PC-3 (cell line): Measurements from ENCODE around the gene MED7.

Experiments
- EZH2 ChIP-seq: fragments of 300-600 bp; sonication (generic); IDR thresholded peaks from one replicate; pipeline ENCODE4 v1.6.1; 2017; ENCODE audit warnings: antibody characterized with exemption, mild to moderate bottlenecking, low read length; ENCODE audit not compliant: unreplicated experiment
- TF ChIP-seq, protein P1 (sequence below): fragments of 300-600 bp; sonication (generic); conservative IDR thresholded peaks from 2 replicates; pipeline ENCODE4 v1.5.1; 2017; ENCODE audit warnings: antibody characterized with exemption, low read depth, mild to moderate bottlenecking, low read length

- TF ChIP-seq, protein P1, sequence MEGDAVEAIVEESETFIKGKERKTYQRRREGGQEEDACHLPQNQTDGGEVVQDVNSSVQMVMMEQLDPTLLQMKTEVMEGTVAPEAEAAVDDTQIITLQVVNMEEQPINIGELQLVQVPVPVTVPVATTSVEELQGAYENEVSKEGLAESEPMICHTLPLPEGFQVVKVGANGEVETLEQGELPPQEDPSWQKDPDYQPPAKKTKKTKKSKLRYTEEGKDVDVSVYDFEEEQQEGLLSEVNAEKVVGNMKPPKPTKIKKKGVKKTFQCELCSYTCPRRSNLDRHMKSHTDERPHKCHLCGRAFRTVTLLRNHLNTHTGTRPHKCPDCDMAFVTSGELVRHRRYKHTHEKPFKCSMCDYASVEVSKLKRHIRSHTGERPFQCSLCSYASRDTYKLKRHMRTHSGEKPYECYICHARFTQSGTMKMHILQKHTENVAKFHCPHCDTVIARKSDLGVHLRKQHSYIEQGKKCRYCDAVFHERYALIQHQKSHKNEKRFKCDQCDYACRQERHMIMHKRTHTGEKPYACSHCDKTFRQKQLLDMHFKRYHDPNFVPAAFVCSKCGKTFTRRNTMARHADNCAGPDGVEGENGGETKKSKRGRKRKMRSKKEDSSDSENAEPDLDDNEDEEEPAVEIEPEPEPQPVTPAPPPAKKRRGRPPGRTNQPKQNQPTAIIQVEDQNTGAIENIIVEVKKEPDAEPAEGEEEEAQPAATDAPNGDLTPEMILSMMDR, result no peak
- no peak for TF ChIP-seq EZH2
Measured at GRCh38 chr5:157182143-157182757, 39.6 kb upstream of the MED7 start.
